Measurements from ENCODE around the gene USHBP1.

- TF ChIP-seq CTCF (IDR thresholded peaks at IDR 0.05; ENCODE audit: low read length) (0 out of 2 replicates have a peak, but pooled peaks have one; percentile 20), EZH2 (IDR thresholded peaks at IDR 0.05; ENCODE audit: borderline replicate concordance, low read length) (no peak)
These were observed 38.8 kb upstream of the USHBP1 start, which contains the start of gene ABHD8 for GRCh38 chr19:17303167-17303939.

Data from OCI-LY1 (cell line).